ENCODE results near the gene SUN3.
"Not testable (repeated sequence)": the region's sequence is repeated elsewhere in the genome, so short reads cannot be mapped to it uniquely, and the experiment has no call there.

SUN3 gene

DNA sequence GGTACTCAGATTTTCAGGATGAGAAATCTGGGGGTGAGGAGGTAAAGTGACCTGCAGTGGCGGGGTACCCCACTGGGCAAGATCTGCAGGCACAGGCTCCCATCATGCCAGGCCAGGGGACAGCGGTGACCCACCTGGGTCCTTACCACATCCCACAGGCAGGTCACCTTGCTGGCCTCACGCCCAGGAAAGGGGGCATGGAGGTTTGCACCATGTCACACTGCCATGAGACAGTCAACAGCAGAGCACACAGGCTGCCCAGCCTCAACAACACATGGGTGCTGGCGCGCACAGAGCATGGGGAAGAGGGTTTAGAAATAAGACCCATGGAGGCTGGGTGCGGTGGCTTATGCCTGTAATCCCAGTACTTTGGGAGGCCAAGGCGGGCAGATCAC is 81.6 kb downstream of the SUN3 start:
- Histone ChIP-seq H3K4me3 (ENCODE audit: insufficient read depth, low read depth, low read length, poor library complexity, severe bottlenecking) (no peak overlapping the region), H3K36me3 (ENCODE audit: control insufficient read depth, insufficient read depth, low read length) (no peaks in the 10 kb centered on the region), H3K27me3 (replicated peaks; ENCODE audit: control insufficient read depth, insufficient read depth, low read length, poor library complexity, severe bottlenecking) (no peaks in the 10 kb centered on the region), H3K9me3 (ENCODE audit: control insufficient read depth, low read length) (no peaks in the 10 kb centered on the region), H3K4me1 (ENCODE audit: control insufficient read depth, insufficient read depth, low read length, poor library complexity, severe bottlenecking) (no peaks in the 10 kb centered on the region), H3K27ac (ENCODE audit: insufficient read depth, low read length, poor library complexity, severe bottlenecking) (no peak overlapping the region)
- no peak for DNase-seq

DNA sequence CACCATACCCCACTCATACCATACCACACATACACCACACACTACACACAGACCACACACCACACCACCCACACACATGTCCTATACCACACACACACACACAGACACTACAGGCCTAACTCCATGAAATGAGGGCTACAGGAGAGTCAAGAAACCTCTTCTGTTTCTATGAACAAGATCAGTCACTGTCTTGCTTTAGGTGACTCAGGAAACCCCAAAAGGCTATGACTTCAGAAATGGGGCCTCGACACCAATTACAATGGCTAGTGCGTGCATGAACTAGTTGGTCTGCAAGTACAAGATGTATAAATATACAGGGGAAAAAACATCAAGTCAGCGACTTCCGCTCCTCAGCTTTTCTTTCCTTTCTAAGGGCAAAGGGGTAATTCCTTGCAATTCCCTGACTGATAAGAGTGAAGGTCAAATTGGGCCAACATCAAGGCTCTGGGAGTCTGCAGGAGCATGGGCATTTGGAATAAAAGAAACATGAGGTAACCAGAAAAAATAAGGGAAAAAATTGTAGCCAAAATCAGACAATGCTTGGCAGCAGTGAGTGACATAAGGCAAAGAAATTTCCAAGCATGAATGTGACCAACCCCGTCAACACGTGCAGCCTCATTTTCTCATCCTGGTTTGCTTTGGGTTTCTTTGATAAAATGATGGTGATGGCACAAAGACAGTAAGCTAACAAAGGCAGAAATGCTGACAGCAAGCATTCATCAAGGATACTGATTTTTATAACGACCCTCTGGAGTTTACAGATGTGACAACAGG is 82.1 kb downstream of the SUN3 start:
- no peaks in the 10 kb centered on the region for H3K4me1 ChIP-seq (ENCODE audit: control insufficient read depth, insufficient read depth, low read length, poor library complexity, severe bottlenecking)
- no peaks in the 10 kb centered on the region for H3K9me3 ChIP-seq (ENCODE audit: control insufficient read depth, low read length)
- DNase-seq, result no peak
- H3K4me3 ChIP-seq (ENCODE audit: insufficient read depth, low read depth, low read length, poor library complexity, severe bottlenecking), result no peak overlapping the region
- no peaks in the 10 kb centered on the region for H3K36me3 ChIP-seq (ENCODE audit: control insufficient read depth, insufficient read depth, low read length)
- no peaks in the 10 kb centered on the region for H3K27me3 ChIP-seq (replicated peaks; ENCODE audit: control insufficient read depth, insufficient read depth, low read length, poor library complexity, severe bottlenecking)
- H3K27ac ChIP-seq (ENCODE audit: insufficient read depth, low read length, poor library complexity, severe bottlenecking), result no peak overlapping the region

DNA sequence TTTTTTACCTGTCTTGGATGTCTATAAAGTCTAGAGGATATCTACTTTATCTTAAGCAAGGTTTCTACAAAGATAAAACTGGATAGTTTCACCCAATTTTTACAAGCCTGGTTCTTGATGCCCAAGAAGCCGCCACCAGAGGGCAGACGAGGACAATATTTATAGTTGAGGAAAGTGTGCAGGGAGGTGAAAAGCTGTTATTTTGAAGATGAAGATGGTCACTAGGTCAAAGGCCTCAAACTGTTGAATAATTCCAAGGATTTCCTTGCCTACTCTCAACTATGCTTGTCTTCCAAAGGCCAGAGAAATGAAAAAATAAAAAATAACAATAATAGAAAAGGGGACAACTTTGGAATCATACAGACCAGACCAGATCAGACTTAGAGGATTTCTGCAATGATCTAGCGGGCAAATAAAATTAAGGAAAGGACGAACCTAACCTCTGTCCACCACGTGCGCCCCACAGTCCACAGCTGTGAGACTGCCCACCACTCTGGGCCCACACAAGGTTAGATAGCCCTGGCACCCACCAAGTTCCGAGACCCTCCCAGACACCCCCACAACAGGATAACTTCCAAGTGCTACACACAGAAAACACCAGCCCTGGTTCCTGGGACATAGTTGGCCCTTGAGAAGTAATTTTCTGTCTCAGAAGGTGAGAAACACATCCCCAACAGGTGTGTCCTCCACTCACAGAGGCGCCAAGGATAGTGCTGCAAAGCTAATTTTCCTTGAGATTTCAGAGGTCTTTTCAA is 83.5 kb downstream of the SUN3 start:
- no peak overlapping the region for H3K27ac ChIP-seq (ENCODE audit: insufficient read depth, low read length, poor library complexity, severe bottlenecking)
- no peak overlapping the region for H3K4me3 ChIP-seq (ENCODE audit: insufficient read depth, low read depth, low read length, poor library complexity, severe bottlenecking)
- peak; percentile 28 to 63 (median 40) for DNase-seq
- H3K4me1 ChIP-seq (ENCODE audit: control insufficient read depth, insufficient read depth, low read length, poor library complexity, severe bottlenecking), result no peaks in the 10 kb centered on the region
- no peaks in the 10 kb centered on the region for H3K36me3 ChIP-seq (ENCODE audit: control insufficient read depth, insufficient read depth, low read length)
- H3K9me3 ChIP-seq (ENCODE audit: control insufficient read depth, low read length), result no peaks in the 10 kb centered on the region
- H3K27me3 ChIP-seq (replicated peaks; ENCODE audit: control insufficient read depth, insufficient read depth, low read length, poor library complexity, severe bottlenecking), result no peaks in the 10 kb centered on the region

DNA sequence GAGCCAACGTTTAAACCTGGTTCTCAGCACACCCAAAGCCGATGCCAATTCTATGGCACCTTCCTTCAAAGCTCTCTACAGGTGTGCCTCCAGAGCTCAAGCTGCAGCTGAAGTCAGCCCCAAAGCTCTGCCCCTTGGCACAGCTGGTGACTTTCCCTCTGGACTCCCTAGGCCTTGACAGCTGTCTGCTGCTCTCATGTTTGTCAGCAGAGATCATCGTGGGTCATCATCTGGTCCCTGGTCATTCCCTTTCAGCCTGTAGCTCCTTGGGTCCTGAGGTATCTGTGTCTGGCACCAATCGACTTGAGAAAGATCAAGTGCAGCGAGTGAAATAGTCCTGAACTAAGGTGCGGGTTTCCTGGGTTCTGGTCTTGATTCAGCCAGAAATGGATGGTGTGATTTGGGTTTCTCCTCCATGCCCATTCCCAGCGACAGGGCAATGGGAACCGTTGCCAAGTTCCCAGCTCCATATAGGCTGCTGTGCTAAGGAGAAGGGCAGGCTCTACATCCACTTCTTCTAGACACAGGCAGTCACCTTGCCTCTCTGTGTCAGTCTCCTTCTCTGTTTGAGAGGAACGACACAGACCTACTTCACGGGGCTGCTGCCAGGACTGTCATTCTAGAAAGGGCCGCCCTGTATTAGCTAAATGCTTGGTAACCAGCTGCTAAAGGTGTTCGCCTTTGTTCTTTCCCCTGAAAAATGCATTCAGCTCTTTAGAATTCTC is 84.2 kb downstream of the SUN3 start:
- H3K4me3 ChIP-seq (ENCODE audit: insufficient read depth, low read depth, low read length, poor library complexity, severe bottlenecking), result no peak overlapping the region
- no peaks in the 10 kb centered on the region for H3K9me3 ChIP-seq (ENCODE audit: control insufficient read depth, low read length)
- no peak overlapping the region for H3K27ac ChIP-seq (ENCODE audit: insufficient read depth, low read length, poor library complexity, severe bottlenecking)
- H3K4me1 ChIP-seq (ENCODE audit: control insufficient read depth, insufficient read depth, low read length, poor library complexity, severe bottlenecking), result no peaks in the 10 kb centered on the region
- no peak for DNase-seq
- H3K36me3 ChIP-seq (ENCODE audit: control insufficient read depth, insufficient read depth, low read length), result no peaks in the 10 kb centered on the region
- H3K27me3 ChIP-seq (replicated peaks; ENCODE audit: control insufficient read depth, insufficient read depth, low read length, poor library complexity, severe bottlenecking), result no peaks in the 10 kb centered on the region

DNA sequence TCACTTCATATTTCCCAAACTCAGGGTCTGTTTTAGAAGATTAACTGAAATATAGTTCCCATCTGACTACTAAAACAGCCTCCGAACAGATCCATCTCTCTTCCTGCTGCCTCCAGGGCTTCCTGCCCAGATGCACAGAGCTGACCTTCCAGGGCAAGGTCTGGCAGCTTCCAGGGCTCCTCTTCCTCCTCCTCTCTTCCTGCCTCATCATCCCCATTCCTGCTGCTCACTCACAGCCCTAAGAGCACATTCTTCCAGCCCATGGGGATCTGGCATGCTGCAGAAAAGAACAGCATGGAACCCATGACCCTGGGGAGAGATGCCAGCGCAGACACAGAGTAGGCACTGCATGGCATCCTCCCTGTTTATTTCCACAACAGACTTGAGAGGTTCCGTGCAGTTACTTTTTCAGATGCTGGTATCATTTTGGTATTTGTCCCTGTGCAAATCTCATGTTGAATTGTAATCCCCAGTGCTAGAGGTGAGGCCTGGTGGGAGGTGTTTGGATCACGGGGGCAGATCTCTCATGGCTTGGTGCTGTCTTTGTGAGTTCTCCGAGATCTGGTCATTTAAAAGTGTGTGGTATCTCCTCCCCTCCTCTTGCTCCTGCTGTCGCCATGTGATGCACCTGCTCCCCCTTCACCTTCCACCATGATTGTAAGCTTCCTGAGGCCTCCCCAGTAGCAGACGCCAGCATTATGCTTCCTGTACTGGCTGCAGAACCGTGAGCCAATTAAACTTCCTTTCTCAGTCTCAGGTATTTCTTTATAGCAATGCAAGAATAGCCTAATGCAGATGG is 85.0 kb downstream of the SUN3 start:
- Histone ChIP-seq H3K27ac (ENCODE audit: insufficient read depth, low read length, poor library complexity, severe bottlenecking) (no peak overlapping the region), H3K4me3 (ENCODE audit: insufficient read depth, low read depth, low read length, poor library complexity, severe bottlenecking) (no peak overlapping the region), H3K36me3 (ENCODE audit: control insufficient read depth, insufficient read depth, low read length) (no peaks in the 10 kb centered on the region), H3K4me1 (ENCODE audit: control insufficient read depth, insufficient read depth, low read length, poor library complexity, severe bottlenecking) (no peaks in the 10 kb centered on the region), H3K27me3 (replicated peaks; ENCODE audit: control insufficient read depth, insufficient read depth, low read length, poor library complexity, severe bottlenecking) (no peaks in the 10 kb centered on the region), H3K9me3 (ENCODE audit: control insufficient read depth, low read length) (no peaks in the 10 kb centered on the region)
- no peak for DNase-seq

DNA sequence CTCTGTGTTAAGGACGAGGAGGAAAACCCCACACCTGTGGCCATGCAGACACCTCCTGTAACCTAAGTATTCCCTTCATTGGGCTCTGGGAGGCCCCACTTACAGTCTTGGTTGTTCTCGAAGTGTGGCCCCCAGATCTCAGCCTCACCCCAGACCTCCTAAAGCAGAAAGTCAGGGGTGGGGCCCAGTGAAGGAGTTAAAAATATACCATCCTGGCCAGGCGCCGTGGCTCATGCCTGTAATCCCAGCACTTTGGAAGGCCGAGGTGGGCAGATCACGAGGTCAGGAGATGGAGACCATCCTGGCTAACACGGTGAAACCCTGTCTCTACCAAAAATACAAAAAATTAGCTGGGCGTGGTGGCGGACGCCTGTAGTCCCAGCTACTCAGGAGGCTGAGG is 86.3 kb downstream of the SUN3 start:
- DNase-seq; H3K27ac ChIP-seq (ENCODE audit: insufficient read depth, low read length, poor library complexity, severe bottlenecking); H3K4me1 ChIP-seq (ENCODE audit: control insufficient read depth, insufficient read depth, low read length, poor library complexity, severe bottlenecking): not testable (repeated sequence)

DNA sequence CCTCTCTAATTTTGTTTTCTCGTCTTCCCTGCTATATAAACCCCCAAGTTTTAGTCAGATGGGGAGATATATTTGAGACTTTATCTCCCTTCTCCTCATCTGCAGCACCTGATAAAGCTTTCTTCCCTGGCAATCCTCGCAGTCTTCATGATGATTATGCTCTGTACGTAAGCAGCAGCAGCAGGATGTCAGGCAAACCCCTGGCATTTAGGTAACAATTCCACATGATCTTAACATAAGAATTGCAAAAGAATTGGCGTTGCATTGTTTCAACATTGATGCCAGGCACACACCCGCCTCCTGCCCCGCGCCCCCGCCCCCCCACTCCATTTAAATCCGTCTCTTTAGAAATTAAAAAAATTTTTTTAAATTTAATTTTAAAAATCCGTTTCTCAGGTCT is 86.8 kb downstream of the SUN3 start:
- Histone ChIP-seq H3K36me3 (ENCODE audit: control insufficient read depth, insufficient read depth, low read length) (no peaks in the 10 kb centered on the region), H3K27ac (ENCODE audit: insufficient read depth, low read length, poor library complexity, severe bottlenecking) (no peak overlapping the region), H3K9me3 (ENCODE audit: control insufficient read depth, low read length) (no peaks in the 10 kb centered on the region), H3K27me3 (replicated peaks; ENCODE audit: control insufficient read depth, insufficient read depth, low read length, poor library complexity, severe bottlenecking) (no peaks in the 10 kb centered on the region), H3K4me3 (ENCODE audit: insufficient read depth, low read depth, low read length, poor library complexity, severe bottlenecking) (no peak overlapping the region), H3K4me1 (ENCODE audit: control insufficient read depth, insufficient read depth, low read length, poor library complexity, severe bottlenecking) (no peaks in the 10 kb centered on the region)
- no peak for DNase-seq

More for the DNA sequence above, 86.3 kb downstream of the SUN3 start:
- not testable (repeated sequence) for H3K27me3 ChIP-seq (replicated peaks; ENCODE audit: control insufficient read depth, insufficient read depth, low read length, poor library complexity, severe bottlenecking); H3K4me3 ChIP-seq (ENCODE audit: insufficient read depth, low read depth, low read length, poor library complexity, severe bottlenecking); H3K9me3 ChIP-seq (ENCODE audit: control insufficient read depth, low read length); H3K36me3 ChIP-seq (ENCODE audit: control insufficient read depth, insufficient read depth, low read length)

DNA sequence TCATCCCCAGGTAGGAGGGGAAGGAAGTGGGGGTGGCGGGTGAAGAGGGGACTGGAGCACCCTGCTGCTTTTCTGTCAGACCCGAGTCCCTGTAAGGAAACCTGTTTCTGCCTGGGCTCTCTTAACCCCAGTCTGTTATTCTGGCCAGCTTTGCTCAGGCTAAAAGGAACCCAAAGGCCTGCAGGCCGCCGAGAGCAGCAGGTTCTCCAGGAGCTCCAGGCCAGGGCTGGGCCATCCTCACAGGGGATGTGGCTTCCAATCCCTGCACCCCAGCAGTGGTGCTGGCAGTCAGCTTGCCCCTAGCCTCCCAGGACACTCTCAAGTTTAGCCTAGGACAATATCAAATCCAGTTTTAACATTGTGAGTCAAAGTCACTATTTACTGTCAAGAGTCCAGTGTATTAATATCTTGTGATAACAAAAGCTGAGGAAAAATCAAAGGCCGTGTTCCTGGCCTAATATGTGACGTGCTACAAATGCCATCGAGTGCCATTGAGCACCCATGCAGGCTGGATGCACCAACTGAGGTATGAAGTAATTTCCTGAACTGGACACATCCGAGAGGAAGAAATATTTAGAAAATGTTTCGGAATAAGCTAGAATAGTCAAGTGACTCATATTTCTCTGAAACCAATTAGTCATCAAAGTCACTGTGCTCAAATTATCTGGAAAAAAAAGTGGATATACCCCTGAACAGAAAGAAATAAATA is 87.6 kb downstream of the SUN3 start:
- Histone ChIP-seq H3K27me3 (replicated peaks; ENCODE audit: control insufficient read depth, insufficient read depth, low read length, poor library complexity, severe bottlenecking) (no peaks in the 10 kb centered on the region), H3K36me3 (ENCODE audit: control insufficient read depth, insufficient read depth, low read length) (no peaks in the 10 kb centered on the region), H3K9me3 (ENCODE audit: control insufficient read depth, low read length) (no peaks in the 10 kb centered on the region), H3K4me1 (ENCODE audit: control insufficient read depth, insufficient read depth, low read length, poor library complexity, severe bottlenecking) (no peaks in the 10 kb centered on the region), H3K27ac (ENCODE audit: insufficient read depth, low read length, poor library complexity, severe bottlenecking) (no peak overlapping the region), H3K4me3 (ENCODE audit: insufficient read depth, low read depth, low read length, poor library complexity, severe bottlenecking) (no peak overlapping the region)
- DNase-seq, result no peak
